Neural progenitor cell (in vitro differentiated cells): ENCODE measurements around the gene PIMREG. TPM values are rescaled to one million over a fixed set of nuclear protein-coding genes. Genes with fewer than 3 reads are reported as not detected.

Source experiments
- DNase-seq: peaks from one replicate; pipeline ENCODE4 v3.0.0-alpha.2; 2016; ENCODE audit warnings: low spot score
- H2AFZ ChIP-seq: fragments of 200-600 bp; sonication (generic); replicated peaks from 2 replicates; pipeline ENCODE4 v1.6.1; 2016; ENCODE audit warnings: antibody characterized with exemption
- H3F3A ChIP-seq: fragments of 200-600 bp; sonication (generic); 2 replicates; pipeline ENCODE4 v1.6.1; 2016; ENCODE audit warnings: antibody characterized with exemption, low read depth
- H3K27ac ChIP-seq: fragments of 200-600 bp; sonication (generic); 2 replicates; pipeline ENCODE4 v1.5.1; 2016; ENCODE audit warnings: mild to moderate bottlenecking
- H3K27me3 ChIP-seq: fragments of 200-600 bp; sonication (generic); 2 replicates; pipeline ENCODE4 v1.6.1; 2016; ENCODE audit warnings: mild to moderate bottlenecking, moderate library complexity
- H3K36me3 ChIP-seq: fragments of 200-600 bp; sonication (generic); 2 replicates; pipeline ENCODE4 v1.5.1; 2016
- H3K4me1 ChIP-seq: fragments of 200-600 bp; sonication (generic); 2 replicates; pipeline ENCODE4 v1.6.1; 2016; ENCODE audit warnings: mixed run types
- H3K4me2 ChIP-seq: fragments of 200-600 bp; sonication (generic); 2 replicates; pipeline ENCODE4 v1.6.1; 2016
- H3K4me3 ChIP-seq: fragments of 200-600 bp; sonication (generic); 2 replicates; pipeline ENCODE4 v1.5.1; 2016
- H3K79me2 ChIP-seq: fragments of 200-600 bp; sonication (generic); 2 replicates; pipeline ENCODE4 v1.6.1; 2016; ENCODE audit warnings: low read depth
- H3K9ac ChIP-seq: fragments of 200-600 bp; sonication (generic); 2 replicates; pipeline ENCODE4 v1.6.1; 2016
- H3K9me3 ChIP-seq: fragments of 200-600 bp; sonication (generic); 2 replicates; pipeline ENCODE4 v1.5.1; 2016; ENCODE audit warnings: low read depth
- H4K20me1 ChIP-seq: fragments of 200-600 bp; sonication (generic); 2 replicates; pipeline ENCODE4 v1.6.1; 2016; ENCODE audit warnings: low read depth
- H3K27ac Mint-ChIP-seq: 3 replicates; pipeline ENCODE4 v1.8.0; 2021; ENCODE audit warnings: mixed read lengths
- H3K27me3 Mint-ChIP-seq: 2 replicates; pipeline ENCODE4 v1.8.0; 2022; ENCODE audit warnings: low read depth, mild to moderate bottlenecking, inconsistent platforms, moderate library complexity, mixed read lengths; ENCODE audit not compliant: insufficient read depth
- H3K36me3 Mint-ChIP-seq: 3 replicates; pipeline ENCODE4 v1.8.0; 2021; ENCODE audit warnings: mixed read lengths
- H3K4me1 Mint-ChIP-seq: 3 replicates; pipeline ENCODE4 v1.8.0; 2021; ENCODE audit warnings: mixed read lengths
- H3K4me3 Mint-ChIP-seq: 3 replicates; pipeline ENCODE4 v1.8.0; 2021; ENCODE audit warnings: mild to moderate bottlenecking, moderate library complexity, mixed read lengths
- H3K9me3 Mint-ChIP-seq: 3 replicates; pipeline ENCODE4 v1.8.0; 2020; ENCODE audit warnings: mixed read lengths
- EZH2 ChIP-seq: fragments of 200-600 bp; sonication (generic); IDR thresholded peaks from 2 replicates; pipeline ENCODE4 v1.6.1; 2017; ENCODE audit warnings: antibody characterized with exemption, mild to moderate bottlenecking, moderate library complexity
- EZH2phosphoT487 ChIP-seq: fragments of 200-600 bp; sonication (generic); IDR thresholded peaks from 2 replicates; pipeline ENCODE4 v1.6.1; 2017; ENCODE audit warnings: antibody characterized with exemption
- total RNA-seq: library from RNA; depleted of rRNA; stranded (reverse); fragments of >200 nt; gene quantifications from 2 replicates; pipeline ENCODE4 v1.2.3, GENCODE V29; 2015; ENCODE audit warnings: low replicate concordance
- TF ChIP-seq, protein P1 (sequence below): fragments of 200-600 bp; sonication (generic); IDR thresholded peaks from 2 replicates; pipeline ENCODE4 v1.5.1; 2017; ENCODE audit warnings: antibody characterized with exemption, mild to moderate bottlenecking

Gene PIMREG
- total RNA-seq, 1 donor from 2014 or later, result 71.3 TPM

- H3K4me2 ChIP-seq, result no peak overlapping the region
- peaks cover 5% of the 10 kb centered on the region for H3K36me3 Mint-ChIP-seq
- no peak for DNase-seq
These were observed 17.7 kb upstream of the PIMREG start for GRCh38 chr17:6426356-6427101.

DNA sequence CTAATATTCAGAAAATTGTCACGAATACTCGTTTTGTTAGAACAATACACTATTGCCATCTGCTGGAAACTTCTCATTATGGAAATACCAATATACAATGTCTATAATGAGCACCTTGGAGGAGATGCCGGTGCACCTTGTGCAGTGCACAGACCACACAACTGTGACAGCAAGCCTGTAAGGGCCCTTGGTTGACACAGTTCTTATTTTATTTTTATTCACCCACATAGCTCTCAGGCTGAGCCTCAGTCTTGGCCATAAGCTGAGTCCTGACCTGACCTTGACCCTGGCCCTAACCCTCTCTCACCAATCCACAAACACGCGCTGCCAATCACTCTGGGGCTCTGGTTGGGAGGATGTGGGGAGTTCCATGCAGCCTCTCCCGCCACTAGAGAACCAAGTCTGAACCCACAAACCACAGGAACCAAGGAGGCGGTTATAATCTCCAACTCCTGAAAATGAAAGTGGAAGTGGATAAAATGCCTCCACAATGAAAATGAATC lies 16.9 kb upstream of the PIMREG start:
- Mint-ChIP-seq H3K27ac (peak overlapping the region; percentile 57), H3K36me3 (peaks cover 6% of the 10 kb centered on the region), H3K9me3 (peaks cover 14% of the 10 kb centered on the region), H3K27me3 (peaks cover 22% of the 10 kb centered on the region), H3K4me1 (peaks cover 30% of the 10 kb centered on the region), H3K4me3 (no peak overlapping the region)
- Histone ChIP-seq H4K20me1 (no peaks in the 10 kb centered on the region), H3K36me3 (no peaks in the 10 kb centered on the region), H3K9me3 (peaks cover 12% of the 10 kb centered on the region), H3K4me3 (no peak overlapping the region), H3K4me1 (peaks cover 15% of the 10 kb centered on the region), H2AFZ (no peak overlapping the region), H3K4me2 (no peak overlapping the region), H3K9ac (no peak overlapping the region), H3K27ac (no peak overlapping the region), H3K79me2 (no peaks in the 10 kb centered on the region), H3F3A (peaks cover 8% of the 10 kb centered on the region), H3K27me3 (no peaks in the 10 kb centered on the region)
- no peak for TF ChIP-seq EZH2
- TF ChIP-seq, protein P1, sequence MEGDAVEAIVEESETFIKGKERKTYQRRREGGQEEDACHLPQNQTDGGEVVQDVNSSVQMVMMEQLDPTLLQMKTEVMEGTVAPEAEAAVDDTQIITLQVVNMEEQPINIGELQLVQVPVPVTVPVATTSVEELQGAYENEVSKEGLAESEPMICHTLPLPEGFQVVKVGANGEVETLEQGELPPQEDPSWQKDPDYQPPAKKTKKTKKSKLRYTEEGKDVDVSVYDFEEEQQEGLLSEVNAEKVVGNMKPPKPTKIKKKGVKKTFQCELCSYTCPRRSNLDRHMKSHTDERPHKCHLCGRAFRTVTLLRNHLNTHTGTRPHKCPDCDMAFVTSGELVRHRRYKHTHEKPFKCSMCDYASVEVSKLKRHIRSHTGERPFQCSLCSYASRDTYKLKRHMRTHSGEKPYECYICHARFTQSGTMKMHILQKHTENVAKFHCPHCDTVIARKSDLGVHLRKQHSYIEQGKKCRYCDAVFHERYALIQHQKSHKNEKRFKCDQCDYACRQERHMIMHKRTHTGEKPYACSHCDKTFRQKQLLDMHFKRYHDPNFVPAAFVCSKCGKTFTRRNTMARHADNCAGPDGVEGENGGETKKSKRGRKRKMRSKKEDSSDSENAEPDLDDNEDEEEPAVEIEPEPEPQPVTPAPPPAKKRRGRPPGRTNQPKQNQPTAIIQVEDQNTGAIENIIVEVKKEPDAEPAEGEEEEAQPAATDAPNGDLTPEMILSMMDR, result no peak
- no peak for TF ChIP-seq EZH2phosphoT487
- no peak for DNase-seq

More at GRCh38 chr17:6426356-6427101, 17.7 kb upstream of the PIMREG start:
- Histone ChIP-seq H4K20me1 (no peaks in the 10 kb centered on the region), H3K9ac (no peak overlapping the region), H3F3A (peaks cover 8% of the 10 kb centered on the region), H3K79me2 (no peaks in the 10 kb centered on the region), H2AFZ (no peak overlapping the region), H3K4me1 (peaks cover 15% of the 10 kb centered on the region), H3K9me3 (peaks cover 11% of the 10 kb centered on the region), H3K27me3 (no peaks in the 10 kb centered on the region), H3K27ac (no peak overlapping the region), H3K4me3 (no peak overlapping the region), H3K36me3 (no peaks in the 10 kb centered on the region)
- no peak overlapping the region for H3K4me3 Mint-ChIP-seq
- TF ChIP-seq EZH2phosphoT487 (no peak), EZH2 (no peak)
- TF ChIP-seq, protein P1, result no peak
- peaks cover 11% of the 10 kb centered on the region for H3K9me3 Mint-ChIP-seq
- peaks cover 19% of the 10 kb centered on the region for H3K27me3 Mint-ChIP-seq
- H3K27ac Mint-ChIP-seq, result peak overlapping the region; percentile 90
- H3K4me1 Mint-ChIP-seq, result peaks cover 35% of the 10 kb centered on the region

DNA sequence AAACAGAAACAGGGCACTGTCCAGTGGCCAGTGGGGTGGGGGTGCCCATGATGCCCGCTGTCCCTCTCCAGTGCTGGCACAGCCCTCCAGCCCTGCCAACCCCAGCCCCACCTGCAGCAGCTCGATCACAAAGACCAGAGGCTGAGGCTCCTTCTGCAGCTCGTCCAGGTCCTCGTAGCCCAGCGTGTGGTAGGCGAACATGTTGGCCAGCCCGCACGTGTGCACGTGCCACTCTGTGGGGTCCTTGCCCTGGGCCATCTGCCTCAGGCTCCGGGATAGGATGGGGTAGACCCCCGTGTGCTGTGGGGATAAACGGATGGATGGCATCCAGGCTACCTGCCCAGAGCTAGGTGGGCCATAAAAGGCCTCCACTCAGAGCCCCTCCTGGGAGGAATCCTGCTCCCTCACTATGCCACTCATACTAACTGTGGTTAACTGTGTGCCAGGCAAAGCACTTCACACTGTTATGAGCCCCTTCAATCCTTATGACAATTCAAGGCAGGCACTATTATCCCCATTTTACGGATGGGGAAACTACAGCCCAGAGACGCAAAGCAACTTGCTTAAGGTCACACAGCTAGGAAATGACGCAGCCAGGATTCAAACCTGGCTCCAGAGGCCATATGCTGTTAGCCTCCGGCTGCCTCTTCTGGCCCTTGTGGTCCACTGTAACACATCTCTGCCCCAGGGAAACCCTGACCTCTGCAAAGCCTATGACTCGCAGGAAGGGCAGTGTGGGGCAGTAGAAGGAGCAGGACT lies 15.9 kb upstream of the PIMREG start:
- H3F3A ChIP-seq, result peaks cover 8% of the 10 kb centered on the region
- peaks cover 12% of the 10 kb centered on the region for H3K9me3 ChIP-seq
- DNase-seq, result no peak
- peaks cover 14% of the 10 kb centered on the region for H3K9me3 Mint-ChIP-seq
- peak overlapping the region; percentile 30 for H3K4me3 Mint-ChIP-seq
- H3K36me3 ChIP-seq, result no peaks in the 10 kb centered on the region
- H3K4me1 ChIP-seq, result peaks cover 15% of the 10 kb centered on the region
- no peak overlapping the region for H3K27ac Mint-ChIP-seq
- TF ChIP-seq, protein P1, result no peak
- no peak for TF ChIP-seq EZH2phosphoT487
- no peak for TF ChIP-seq EZH2
- H2AFZ ChIP-seq, result no peak overlapping the region
- H3K4me2 ChIP-seq, result peak overlapping the region; percentile 67
- no peaks in the 10 kb centered on the region for H3K27me3 ChIP-seq
- no peak overlapping the region for H3K4me3 ChIP-seq
- no peak overlapping the region for H3K9ac ChIP-seq
- H3K4me1 Mint-ChIP-seq, result peaks cover 25% of the 10 kb centered on the region
- H4K20me1 ChIP-seq, result no peaks in the 10 kb centered on the region
- no peaks in the 10 kb centered on the region for H3K79me2 ChIP-seq
- H3K27me3 Mint-ChIP-seq, result peaks cover 22% of the 10 kb centered on the region
- H3K27ac ChIP-seq, result no peak overlapping the region
- H3K36me3 Mint-ChIP-seq, result peaks cover 6% of the 10 kb centered on the region
